ENCODE data around the gene FGF14.
"Not testable (repeated sequence)": the region's sequence is repeated elsewhere in the genome, so short reads cannot be mapped to it uniquely, and the experiment has no call there.

Gene FGF14

GRCh38 chr13:102190930-102191329, 210.9 kb downstream of the FGF14 start:
- no peak for DNase-seq

DNA sequence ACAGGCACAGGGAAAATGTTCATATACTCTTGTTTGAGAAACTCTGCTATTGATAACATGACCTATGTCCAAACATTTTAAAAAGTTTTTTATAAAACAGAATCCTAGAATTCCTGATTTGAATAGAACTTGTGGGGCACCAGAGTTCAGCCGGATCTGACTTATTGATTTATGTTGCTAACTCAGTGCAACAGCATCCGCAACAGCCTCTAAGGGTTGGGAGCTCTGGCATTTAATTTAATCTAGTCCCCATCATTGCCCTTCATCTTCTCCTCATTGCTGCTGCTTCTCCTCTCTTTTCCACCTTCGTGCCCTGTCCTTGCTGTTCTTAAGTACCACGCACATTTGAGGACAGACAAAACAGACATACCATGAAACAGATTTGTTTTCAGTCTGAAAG, 214.5 kb downstream of the FGF14 start:
- no peak for DNase-seq

GRCh38 chr13:102185375-102185984, 216.4 kb downstream of the FGF14 start:
- no peak for DNase-seq

DNA sequence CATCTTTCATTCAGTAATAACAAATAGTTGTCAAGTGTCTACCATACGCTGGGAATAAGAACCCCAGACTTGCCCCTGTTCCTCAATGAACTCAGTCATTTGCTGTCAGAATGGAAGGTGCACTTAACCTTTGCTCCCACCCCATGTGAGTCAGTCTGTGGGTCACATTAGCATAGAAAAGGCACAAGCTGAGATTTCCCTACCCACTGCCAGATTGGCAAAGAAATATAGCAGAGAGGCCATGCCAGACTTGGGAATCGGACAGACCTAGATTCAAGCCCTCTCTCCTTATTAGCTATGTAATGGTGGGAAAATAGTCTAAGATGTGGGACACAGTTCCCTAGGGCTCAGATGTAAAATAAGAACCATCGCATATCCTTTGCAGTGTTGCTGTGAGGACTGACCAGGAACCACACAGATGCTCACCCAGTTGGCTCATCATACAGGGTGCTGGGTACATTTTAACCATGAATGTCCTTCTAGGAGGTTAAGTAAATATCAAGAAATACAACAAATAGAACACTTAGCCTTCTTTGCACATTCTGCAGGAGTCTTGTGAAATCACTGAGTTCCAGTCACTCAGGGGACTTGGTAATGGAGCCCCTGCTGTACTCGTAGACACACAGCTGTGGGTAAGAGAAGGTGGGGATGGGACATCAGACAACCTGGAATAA, 218.2 kb downstream of the FGF14 start:
- DNase-seq, result no peak

GRCh38 chr13:102182170-102182569, 219.7 kb downstream of the FGF14 start:
- no peak for DNase-seq

DNA sequence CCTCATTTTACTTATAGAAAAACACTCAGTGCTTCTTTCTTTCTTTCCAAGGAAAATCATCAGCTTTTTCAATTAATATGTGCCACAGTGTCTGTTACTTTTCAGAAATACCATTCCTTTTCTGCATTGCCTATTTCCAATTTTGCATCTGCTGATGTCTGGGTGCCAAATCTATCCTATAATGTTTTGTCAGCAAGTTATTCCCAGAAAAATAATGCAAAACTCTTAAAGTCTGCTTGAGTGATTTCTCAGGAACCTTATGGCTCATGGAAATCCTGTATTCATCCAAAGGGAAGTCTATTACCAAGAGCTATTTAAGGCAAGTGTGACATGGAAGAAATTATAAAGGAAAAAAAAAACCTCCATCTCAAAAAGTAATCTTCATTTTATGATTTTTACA, 224.4 kb downstream of the FGF14 start:
- no peak for DNase-seq

DNA sequence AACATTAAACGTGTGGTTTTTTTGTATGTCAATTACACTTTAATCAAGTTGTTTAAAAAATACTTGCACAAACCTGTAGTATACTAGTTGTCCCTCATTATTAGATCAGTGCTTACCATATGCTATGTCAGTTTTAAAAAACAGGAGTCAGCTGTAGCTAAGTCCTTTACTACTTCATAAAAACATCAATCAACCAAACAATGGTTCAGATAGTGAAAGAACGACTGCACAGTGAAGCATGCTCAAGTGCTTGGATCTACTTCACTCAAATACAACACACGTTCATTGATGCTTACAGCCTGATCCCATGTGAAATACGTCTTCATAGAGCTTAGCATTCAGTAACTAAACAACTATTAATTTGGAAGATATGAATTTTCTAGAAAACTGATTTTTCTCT, 225.0 kb downstream of the FGF14 start:
- no peak for DNase-seq

DNA sequence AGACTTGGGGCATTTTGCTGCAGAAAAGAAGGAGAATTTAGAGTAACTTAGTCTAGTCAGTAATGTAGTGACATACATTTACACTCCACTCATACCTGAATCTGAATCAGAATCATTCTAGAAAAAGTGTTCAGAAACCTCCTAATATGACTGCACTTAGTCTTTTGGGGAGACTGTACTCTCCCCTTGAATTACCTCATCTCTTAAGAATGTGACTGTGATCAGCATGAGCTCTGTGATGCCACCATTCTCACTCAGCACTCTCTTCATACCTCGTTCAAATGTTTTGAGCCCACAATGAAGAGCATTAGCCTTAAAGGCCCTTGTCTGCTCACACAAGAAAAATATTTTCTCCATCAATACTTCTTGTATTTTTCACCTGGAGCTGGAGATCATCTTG, 229.4 kb downstream of the FGF14 start:
- DNase-seq, result no peak

GRCh38 chr13:102170305-102170704, 231.5 kb downstream of the FGF14 start:
- DNase-seq, result no peak

GRCh38 chr13:102169471-102170015, 232.3 kb downstream of the FGF14 start:
- no peak for DNase-seq

- DNase-seq, result no peak
Observed at GRCh38 chr13:102152790-102153189, 249.1 kb downstream of the FGF14 start.

GRCh38 chr13:102147353-102147752, 254.5 kb downstream of the FGF14 start:
- no peak for DNase-seq

GRCh38 chr13:102145750-102146149, 256.1 kb downstream of the FGF14 start:
- no peak for DNase-seq

- no peak for DNase-seq
Observed at GRCh38 chr13:102142473-102142826, 259.4 kb downstream of the FGF14 start.

DNA sequence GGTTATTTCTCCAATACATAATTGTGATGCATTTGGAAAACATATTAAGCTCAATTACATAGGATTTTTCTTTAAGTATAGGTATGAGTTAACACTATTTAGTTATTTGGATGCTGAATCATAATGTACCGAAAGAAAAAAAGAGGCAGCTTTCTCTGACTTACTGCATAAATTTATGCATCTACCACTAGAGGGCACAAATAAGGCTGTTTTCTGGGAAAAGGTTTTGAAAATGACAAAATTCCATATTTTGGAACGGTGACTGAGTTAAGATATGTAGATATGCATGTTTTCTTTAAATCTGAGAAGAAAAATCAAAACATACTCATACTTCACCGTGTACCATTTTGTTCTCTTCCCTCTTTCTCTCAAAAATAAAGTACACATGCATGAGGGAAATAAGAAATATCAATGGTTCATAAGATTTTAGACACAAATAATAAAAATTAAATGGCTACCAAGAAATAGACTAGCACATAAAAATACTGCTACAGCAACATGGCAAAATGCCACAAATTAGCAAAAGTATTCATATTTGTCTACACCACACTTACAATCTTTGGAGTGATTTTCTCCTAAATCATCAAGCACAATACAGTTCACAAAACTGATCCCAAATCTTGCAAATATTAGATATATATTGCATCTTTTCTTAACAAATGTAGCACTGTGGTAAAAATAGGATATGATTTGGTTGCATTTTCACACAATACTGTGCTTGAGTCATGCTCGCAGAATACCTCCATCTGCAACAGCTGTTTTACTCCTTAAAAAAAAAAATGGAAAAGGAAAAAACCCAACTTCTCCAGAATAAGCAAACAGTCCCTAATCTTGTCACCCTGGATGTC, 260.0 kb downstream of the FGF14 start:
- no peak for DNase-seq

DNA sequence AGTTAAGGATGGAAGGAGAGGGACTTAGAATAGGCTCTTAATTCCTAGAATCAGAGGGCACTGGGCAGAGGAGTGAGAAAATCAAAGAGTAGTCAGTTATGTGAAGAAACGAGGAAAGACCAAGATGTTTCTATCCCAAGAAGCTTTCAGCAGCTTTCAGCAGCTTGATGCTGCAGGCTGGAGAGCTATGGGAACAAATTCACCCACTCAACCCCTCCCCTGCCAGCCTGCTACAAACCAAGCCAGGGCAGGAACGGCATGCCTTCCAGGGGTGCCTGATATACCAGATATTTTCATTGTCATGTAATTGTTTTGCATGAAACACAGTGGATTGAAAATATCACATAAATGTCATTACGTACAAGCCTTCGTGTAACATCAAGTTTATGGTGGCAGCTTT, 262.2 kb downstream of the FGF14 start:
- DNase-seq, result no peak

DNA sequence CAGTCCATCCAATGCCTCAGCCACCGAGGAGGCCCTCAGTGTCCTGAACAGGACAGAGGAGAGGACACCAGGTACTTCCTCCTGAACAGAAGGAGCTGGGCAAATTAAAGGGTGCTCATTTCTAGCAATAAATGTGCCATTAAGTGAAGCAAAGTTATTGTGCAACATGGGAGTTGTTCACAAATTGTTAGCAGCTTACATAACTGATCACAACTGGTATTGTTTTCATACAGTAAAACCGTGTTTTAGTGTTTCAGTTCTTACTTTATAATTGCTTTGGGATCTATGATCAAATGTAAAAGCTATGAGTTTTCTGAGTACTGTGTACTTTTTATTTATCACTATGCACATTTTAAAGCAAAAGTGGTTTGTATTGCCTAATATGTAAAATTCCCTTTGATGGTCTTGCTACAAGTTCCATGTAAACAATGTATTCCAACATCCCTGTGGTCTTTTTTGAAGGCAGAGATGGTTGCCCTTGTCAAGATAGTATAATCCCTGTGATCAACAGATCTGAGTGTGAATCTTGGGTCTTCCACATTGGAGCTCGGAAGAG, 263.1 kb downstream of the FGF14 start:
- DNase-seq, result no peak

GRCh38 chr13:102137904-102138303, 263.9 kb downstream of the FGF14 start:
- not testable (repeated sequence) for DNase-seq

DNA sequence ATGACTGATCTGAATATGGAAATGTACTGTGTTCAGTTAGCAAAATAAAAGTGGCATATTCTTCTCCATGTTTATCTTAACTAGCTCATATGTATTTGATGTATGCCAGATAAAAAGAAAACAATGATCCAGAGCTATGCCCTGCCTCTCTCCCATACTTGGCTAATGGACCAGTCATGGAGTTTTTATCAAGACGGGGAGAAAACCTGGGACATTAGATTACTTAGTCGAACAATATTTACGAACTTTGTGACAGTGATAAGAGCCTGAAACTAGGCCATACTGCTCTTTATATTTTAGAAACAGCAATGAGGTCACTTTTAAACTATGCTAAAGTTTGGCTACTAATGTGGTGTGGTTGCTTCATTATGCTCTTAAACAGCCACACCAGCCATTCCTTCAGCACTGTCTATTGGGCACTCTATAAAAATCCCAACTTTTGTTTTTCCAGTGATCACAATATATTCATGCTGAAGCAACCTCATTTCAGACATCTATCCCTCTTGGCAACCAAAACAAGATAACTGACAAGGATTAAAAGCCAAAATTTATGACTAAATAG, 265.0 kb downstream of the FGF14 start:
- DNase-seq, result no peak

GRCh38 chr13:102132777-102133295, 269.0 kb downstream of the FGF14 start:
- DNase-seq, result no peak

DNA sequence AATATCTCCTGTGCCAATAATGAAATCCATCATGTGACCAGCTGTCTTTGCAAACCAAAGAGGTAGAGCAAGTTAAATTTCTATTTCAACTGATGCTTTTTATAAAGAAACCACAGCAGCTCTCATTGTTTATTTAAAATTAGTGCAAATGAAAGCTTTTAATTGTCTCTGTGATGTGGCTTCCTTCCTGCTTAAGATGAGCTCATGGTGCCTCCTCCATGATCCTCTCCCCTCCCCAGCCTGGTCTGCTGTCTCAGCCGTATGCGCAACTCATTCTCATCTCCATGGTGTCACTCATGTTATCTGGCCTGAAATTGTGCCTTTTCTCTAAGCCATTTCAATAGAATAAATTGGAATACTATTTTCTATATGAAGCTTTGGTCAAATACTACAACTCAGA, 270.6 kb downstream of the FGF14 start:
- DNase-seq, result no peak

GRCh38 chr13:102128216-102128810, 273.5 kb downstream of the FGF14 start:
- no peak for DNase-seq

DNA sequence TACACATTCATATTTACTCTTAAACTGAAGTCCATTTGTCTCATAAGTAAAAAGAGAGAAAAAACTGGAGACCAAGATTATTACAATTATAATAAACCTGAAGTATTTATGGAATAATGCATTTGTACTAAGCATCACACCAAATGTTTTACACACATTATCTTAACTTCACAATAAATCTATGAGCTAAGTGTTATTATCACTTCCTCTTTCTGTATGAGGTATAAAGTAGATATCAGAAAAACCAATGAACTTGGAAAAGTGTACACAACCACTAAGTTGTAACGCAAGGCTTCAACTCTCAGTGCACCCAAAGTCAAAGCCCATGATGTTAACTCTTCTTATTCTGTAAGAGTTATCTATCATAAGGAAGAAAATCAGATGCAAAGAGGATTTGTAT, 274.7 kb downstream of the FGF14 start:
- no peak for DNase-seq

All from activated CD4-positive, alpha-beta T cell treated with anti-CD3 and anti-CD28 coated beads for 48 hours (primary cell).